Epithelial cell of esophagus (primary cell): ENCODE results near the gene ABHD8.

Experiments
- DNase-seq: peaks from one replicate; pipeline ENCODE4 v3.0.0; 2010; ENCODE audit warnings: low read depth
- H3K4me3 ChIP-seq: 2 replicates; pipeline ENCODE4 v1.5.1; 2011; ENCODE audit warnings: mild to moderate bottlenecking, low read length, control low read depth
- CTCF ChIP-seq: IDR thresholded peaks from 2 replicates; pipeline ENCODE4 v1.5.1; 2011; ENCODE audit warnings: low read depth, mild to moderate bottlenecking, low read length, control low read depth, inconsistent platforms; ENCODE audit not compliant: insufficient read depth; ENCODE audit errors: missing control alignments

ABHD8 gene

GRCh38 chr19:17337675-17338432, 34.6 kb upstream of the ABHD8 start:
- TF ChIP-seq CTCF, result no peak
- peak; percentile 31 for DNase-seq
- H3K4me3 ChIP-seq, result peak overlapping the region; percentile 92

GRCh38 chr19:17336872-17337674, 33.8 kb upstream of the ABHD8 start, which contains the start of gene GTPBP3:
GTPBP3 (plus strand) TSS chr19:17337553; CDS start chr19:17337612, 59 bp downstream.
- peak; percentile 99 for DNase-seq
- no peak for TF ChIP-seq CTCF
- peak within 1 kb of the TSS; percentile 92 for H3K4me3 ChIP-seq

GRCh38 chr19:17335575-17335974, 32.4 kb upstream of the ABHD8 start:
- no peak overlapping the region for H3K4me3 ChIP-seq
- DNase-seq, result no peak
- no peak for TF ChIP-seq CTCF

- peak within 1 kb of the TSS; percentile 60 for H3K4me3 ChIP-seq
- no peak for TF ChIP-seq CTCF
- DNase-seq, result peak; percentile 99
Observed at GRCh38 chr19:17334414-17335409, 31.5 kb upstream of the ABHD8 start, which contains the start of gene ANO8. ANO8 (minus strand) TSS chr19:17334855; CDS start chr19:17334670, 185 bp downstream.

- H3K4me3 ChIP-seq, result peak overlapping the region; percentile 60
- no peak for TF ChIP-seq CTCF
- peak; percentile 89 for DNase-seq
Observed at GRCh38 chr19:17333611-17334413, 30.6 kb upstream of the ABHD8 start.
